ENCODE data around the gene NDUFB1. TPM values are rescaled to one million over a fixed set of nuclear protein-coding genes. Genes with fewer than 3 reads are reported as not detected.

The NDUFB1 gene
- total RNA-seq (2014; rRNA removed; shearing (Covaris generic)), result 520 and 847 TPM in 2 replicates

GRCh38 chr14:92121670-92122350 is at the start of gene NDUFB1, which contains the start of gene CPSF2:
TSS of gene NDUFB1 (minus strand) at chr14:92121706. CDS start at chr14:92117637, 4,069 bp downstream.
TSS of gene CPSF2 (plus strand) at chr14:92121969. CDS start at chr14:92130985, 9,016 bp downstream.
- DNase-seq (ENCODE audit: low spot score), result peak; percentile 55

- DNase-seq (ENCODE audit: low spot score), result no peak
These were observed 43.5 kb upstream of the NDUFB1 start for GRCh38 chr14:92164958-92165357.

- no peak for DNase-seq (ENCODE audit: low spot score)
These were observed 40.0 kb upstream of the NDUFB1 start for GRCh38 chr14:92161521-92161920.

GRCh38 chr14:92160619-92161018 is 39.1 kb upstream of the NDUFB1 start:
- no peak for DNase-seq (ENCODE audit: low spot score)

GRCh38 chr14:92154283-92154942 is 32.9 kb upstream of the NDUFB1 start:
- DNase-seq (ENCODE audit: low spot score), result no peak

- no peak for DNase-seq (ENCODE audit: low spot score)
These were observed 32.1 kb upstream of the NDUFB1 start for GRCh38 chr14:92153581-92153980.

- DNase-seq (ENCODE audit: low spot score), result no peak
These were observed 23.2 kb upstream of the NDUFB1 start for GRCh38 chr14:92144708-92145107.

- DNase-seq (ENCODE audit: low spot score), result no peak
These were observed 22.5 kb upstream of the NDUFB1 start for GRCh38 chr14:92143962-92144361.

- DNase-seq (ENCODE audit: low spot score), result no peak
These were observed 21.8 kb upstream of the NDUFB1 start for GRCh38 chr14:92143309-92143708.

- peak; percentile 23 for DNase-seq (ENCODE audit: low spot score)
These were observed 13.8 kb upstream of the NDUFB1 start for GRCh38 chr14:92135269-92135668.

- no peak for DNase-seq (ENCODE audit: low spot score)
These were observed 12.9 kb upstream of the NDUFB1 start for GRCh38 chr14:92134456-92134855.

GRCh38 chr14:92122761-92123160 is 1.3 kb upstream of the NDUFB1 start:
- no peak for DNase-seq (ENCODE audit: low spot score)

- no peak for DNase-seq (ENCODE audit: low spot score)
These were observed 808 bp upstream of the NDUFB1 start for GRCh38 chr14:92122351-92122677.

GRCh38 chr14:92121207-92121669 is 268 bp downstream of the NDUFB1 start:
- no peak for DNase-seq (ENCODE audit: low spot score)

GRCh38 chr14:92109490-92109889 is 12.0 kb downstream of the NDUFB1 start:
- DNase-seq (ENCODE audit: low spot score), result no peak

GRCh38 chr14:92108345-92109254 is 12.9 kb downstream of the NDUFB1 start:
- no peak for DNase-seq (ENCODE audit: low spot score)

GRCh38 chr14:92106143-92106926 is 15.2 kb downstream of the NDUFB1 start, which contains the start of gene ATXN3:
TSS of gene ATXN3 (minus strand) at chr14:92106582. CDS start at chr14:92106552, 30 bp downstream.
- peak; percentile 99 for DNase-seq (ENCODE audit: low spot score)

- peak; percentile 20 for DNase-seq (ENCODE audit: low spot score)
These were observed 15.7 kb downstream of the NDUFB1 start for GRCh38 chr14:92105893-92106142.

GRCh38 chr14:92105073-92105892 is 16.2 kb downstream of the NDUFB1 start:
- DNase-seq (ENCODE audit: low spot score), result no peak

- no peak for DNase-seq (ENCODE audit: low spot score)
These were observed 18.0 kb downstream of the NDUFB1 start for GRCh38 chr14:92103363-92103989.
